Spleen (tissue), 11 donors: Measurements from ENCODE around the gene ASPDH. TPM values are rescaled to one million over a fixed set of nuclear protein-coding genes. Genes with fewer than 3 reads are reported as not detected.

Source experiments
- DNase-seq: peaks from one replicate; pipeline ENCODE4 v3.0.0-alpha.2; 2020
- H3K27ac ChIP-seq, 8 donors: fragments of 200-600 bp; sonication (generic) in 7 of 8; 1 replicate in 4 of 8; 2 replicates in 4 of 8; pipeline versions ENCODE4 v1.5.0 to v1.8.0; 2016 to 2021; ENCODE audit warnings: inconsistent platforms in 4 of 8, mild to moderate bottlenecking in 4 of 8, moderate library complexity in 1 of 8
- H3K27me3 ChIP-seq, 7 donors: fragments of 200-600 bp; sonication (generic) in 6 of 7; replicated peaks in 1 of 7; 1 replicate in 4 of 7; 2 replicates in 3 of 7; pipeline versions ENCODE4 v1.5.0 to v1.8.0; 2016 to 2021; ENCODE audit warnings: inconsistent platforms in 3 of 7, mild to moderate bottlenecking in 1 of 7
- H3K36me3 ChIP-seq, 6 donors: fragments of 200-600 bp; sonication (generic) in 5 of 6; 1 replicate in 4 of 6; 2 replicates in 2 of 6; pipeline versions ENCODE4 v1.5.0 to v1.8.0; 2016 to 2021; ENCODE audit warnings: inconsistent platforms in 2 of 6
- H3K4me1 ChIP-seq, 6 donors: fragments of 200-600 bp; sonication (generic) in 5 of 6; 1 replicate in 3 of 6; 2 replicates in 3 of 6; pipeline versions ENCODE4 v1.5.0 to v1.8.0; 2016 to 2021; ENCODE audit warnings: inconsistent platforms in 3 of 6
- H3K4me3 ChIP-seq, 8 donors: fragments of 200-600 bp; sonication (generic) in 7 of 8; 1 replicate in 4 of 8; 2 replicates in 4 of 8; pipeline versions ENCODE4 v1.5.0 to v1.8.0; 2016 to 2021; ENCODE audit warnings: inconsistent platforms in 4 of 8, mild to moderate bottlenecking in 4 of 8, moderate library complexity in 2 of 8
- H3K9me3 ChIP-seq, 8 donors: fragments of 200-600 bp; sonication (generic) in 7 of 8; 1 replicate in 4 of 8; 2 replicates in 4 of 8; pipeline versions ENCODE4 v1.5.0 to v1.8.0; 2016 to 2021; ENCODE audit warnings: inconsistent platforms in 4 of 8
- POLR2A ChIP-seq, 3 donors: fragments of 450-650 bp; IDR thresholded peaks; one replicate each; pipeline ENCODE4 v1.5.1; 2017; ENCODE audit warnings: antibody characterized with exemption in 3 of 3, mild to moderate bottlenecking in 1 of 3
- POLR2AphosphoS5 ChIP-seq, 3 donors: sonication (generic); formaldehyde crosslinking; IDR thresholded peaks; one replicate each; pipeline ENCODE4 v1.5.1; 2017; ENCODE audit warnings: antibody characterized with exemption in 3 of 3
- WGBS, 5 donors: extraction: QIAGEN DNeasy Blood & Tissue Kit in 3 of 5; methylation state at CpG; one replicate each; pipeline versions ENCODE4 v1.1.5 to v1.1.7; 2013 to 2018; 5-methylcytosine and 5-hydroxymethylcytosine counted together
- intact Hi-C: fragments of 100-400 bp; cut with DNase I; formaldehyde crosslinking; loops from one replicate; pipeline ENCODE4 v1.15.0; 2023; ENCODE audit warnings: low total_unique reads
- polyA plus RNA-seq, 3 donors: library from polyadenylated mRNA; stranded (reverse); fragments of 200-250 nt; gene quantifications; one replicate each; pipeline ENCODE4 v1.2.1, GENCODE V29; 2013
- total RNA-seq, 7 donors: library from RNA; depleted of rRNA in 3 of 7; stranded (reverse); fragments of >200 nt in 3 of 7; fragmentation: NEBNext Ultra II Directional in 4 of 7; extraction: Animal tissue kit (Norgen Biotek cat#: 25700) in 4 of 7; gene quantifications; one replicate each; pipeline versions ENCODE4 v1.1.0 to v1.2.1, GENCODE V29; 2016 to 2021
- TF ChIP-seq, protein P1 (sequence below), 11 experiments: fragments of 200-600 bp in 7 of 11; fragments of 450-650 bp in 4 of 11; sonication (generic) in 4 of 11; IDR thresholded peaks in 8 of 11; conservative IDR thresholded peaks in 3 of 11; 1 replicate in 7 of 11; 2 replicates in 4 of 11; pipeline versions ENCODE4 v1.4.0 to v1.8.0; 2016 to 2021; ENCODE audit warnings: antibody characterized with exemption in 11 of 11, inconsistent platforms in 4 of 11, mild to moderate bottlenecking in 1 of 11
- donor health status: healthy with polysubstance abuse.
- donor health status: DM: no; HTN: no; CAD: no; lungs with moderate emphysema.
- donor health status: DM: no; HTN: no; CAD: no.
- donor health status: Bipolar disorder and iron deficiency.
- donor health status: healthy.
- donor health status: DM: no; HTN: no; CAD: no.
- donor health status: DM: yes; HTN: yes; CAD: no.

The ASPDH gene
- total and polyA plus RNA-seq, 10 donors = not detected

DNA sequence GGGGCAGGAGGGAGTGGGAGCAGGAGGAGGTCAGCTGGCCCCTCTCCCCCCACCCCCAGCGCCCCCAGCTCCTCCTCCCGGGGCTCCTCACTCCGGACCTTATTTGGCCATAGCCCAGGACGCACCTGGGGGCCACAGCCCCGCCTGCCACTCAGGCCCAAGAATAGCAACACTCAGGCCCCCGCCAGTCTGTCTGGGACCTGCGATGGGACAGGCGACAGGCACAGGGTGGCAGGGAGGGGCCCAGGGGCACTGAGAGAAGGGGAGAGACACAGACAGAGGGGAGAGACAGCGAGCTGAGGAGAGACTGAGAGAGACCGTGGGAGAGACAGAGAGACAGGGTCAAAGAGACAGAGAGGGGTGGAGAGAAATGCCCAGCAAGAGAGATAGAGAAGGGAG is 13.0 kb downstream of the ASPDH start:
- peaks cover 0 to 5% (median under 1%) of the 10 kb centered on the region in 6 donors for H3K36me3 ChIP-seq
- DNase-seq = peak; percentile 61
- no peak overlapping the region for H3K27ac ChIP-seq
- WGBS, 5 donors = 64 to 77% (median 74%) methylated on average over 9 to 10 of the region's 10 CpGs
- TF ChIP-seq, protein P1, sequence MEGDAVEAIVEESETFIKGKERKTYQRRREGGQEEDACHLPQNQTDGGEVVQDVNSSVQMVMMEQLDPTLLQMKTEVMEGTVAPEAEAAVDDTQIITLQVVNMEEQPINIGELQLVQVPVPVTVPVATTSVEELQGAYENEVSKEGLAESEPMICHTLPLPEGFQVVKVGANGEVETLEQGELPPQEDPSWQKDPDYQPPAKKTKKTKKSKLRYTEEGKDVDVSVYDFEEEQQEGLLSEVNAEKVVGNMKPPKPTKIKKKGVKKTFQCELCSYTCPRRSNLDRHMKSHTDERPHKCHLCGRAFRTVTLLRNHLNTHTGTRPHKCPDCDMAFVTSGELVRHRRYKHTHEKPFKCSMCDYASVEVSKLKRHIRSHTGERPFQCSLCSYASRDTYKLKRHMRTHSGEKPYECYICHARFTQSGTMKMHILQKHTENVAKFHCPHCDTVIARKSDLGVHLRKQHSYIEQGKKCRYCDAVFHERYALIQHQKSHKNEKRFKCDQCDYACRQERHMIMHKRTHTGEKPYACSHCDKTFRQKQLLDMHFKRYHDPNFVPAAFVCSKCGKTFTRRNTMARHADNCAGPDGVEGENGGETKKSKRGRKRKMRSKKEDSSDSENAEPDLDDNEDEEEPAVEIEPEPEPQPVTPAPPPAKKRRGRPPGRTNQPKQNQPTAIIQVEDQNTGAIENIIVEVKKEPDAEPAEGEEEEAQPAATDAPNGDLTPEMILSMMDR (IDR thresholded peaks at IDR 0.05 in 8 of 11, conservative IDR thresholded peaks at IDR 0.05 in 3 of 11) = no peak
- TF ChIP-seq POLR2A (IDR thresholded peaks at IDR 0.05) (no peak), POLR2AphosphoS5 (IDR thresholded peaks at IDR 0.05) (no peak)
- H3K4me1 ChIP-seq = no peaks in the 10 kb centered on the region
- no peak overlapping the region for H3K4me3 ChIP-seq
- H3K27me3 ChIP-seq = no peaks in the 10 kb centered on the region
- intact Hi-C loops = no loop called here
- H3K9me3 ChIP-seq = no peaks in the 10 kb centered on the region

DNA sequence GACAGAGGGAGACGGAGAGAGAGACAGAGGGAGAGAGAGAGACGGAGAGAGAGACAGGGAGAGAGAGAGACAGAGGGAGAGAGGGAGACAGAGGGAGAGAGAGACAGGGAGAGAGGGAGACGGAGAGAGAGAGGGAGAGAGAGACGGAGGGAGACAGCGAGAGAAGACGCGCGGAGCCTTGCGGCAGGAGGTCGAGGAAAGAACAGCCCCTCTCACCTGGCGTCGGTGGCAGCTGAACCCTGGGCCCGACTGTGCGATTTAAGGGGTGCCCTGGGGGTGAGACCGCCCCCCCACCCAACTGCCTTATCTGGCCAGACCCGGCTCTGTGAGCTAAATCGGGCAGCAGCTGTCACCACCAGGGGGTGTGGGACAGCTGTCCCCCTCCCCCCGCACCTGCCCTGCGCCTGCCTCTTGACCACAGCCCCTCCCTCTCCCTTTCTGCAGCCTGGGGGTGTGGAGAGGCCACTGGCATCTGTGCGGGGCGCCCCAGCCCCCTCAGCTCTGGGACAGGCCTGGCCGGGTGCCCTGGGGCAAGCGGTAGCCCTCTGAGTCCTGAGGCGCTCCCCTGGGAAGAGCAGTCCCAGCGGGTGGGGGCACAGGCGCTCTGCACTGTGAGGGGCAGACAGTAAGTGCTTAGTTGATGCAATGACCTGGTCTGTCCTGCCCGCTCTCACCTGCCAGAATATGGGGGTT is 13.5 kb downstream of the ASPDH start:
- Histone ChIP-seq H3K36me3 (peaks cover 0 to 4% (median 0%) of the 10 kb centered on the region in 6 donors), H3K4me1 (no peaks in the 10 kb centered on the region), H3K27me3 (no peaks in the 10 kb centered on the region), H3K9me3 (no peaks in the 10 kb centered on the region), H3K27ac (no peak overlapping the region), H3K4me3 (no peak overlapping the region)
- intact Hi-C loops = no loop called here
- TF ChIP-seq POLR2A (IDR thresholded peaks at IDR 0.05) (no peak), POLR2AphosphoS5 (IDR thresholded peaks at IDR 0.05) (no peak)
- TF ChIP-seq, protein P1 (IDR thresholded peaks at IDR 0.05 in 8 of 11, conservative IDR thresholded peaks at IDR 0.05 in 3 of 11) = no peak
- peak; percentile 70 for DNase-seq
- 51 to 73% (median 64%) methylated on average over 20 to 27 of the region's 27 CpGs for WGBS, 5 donors

DNA sequence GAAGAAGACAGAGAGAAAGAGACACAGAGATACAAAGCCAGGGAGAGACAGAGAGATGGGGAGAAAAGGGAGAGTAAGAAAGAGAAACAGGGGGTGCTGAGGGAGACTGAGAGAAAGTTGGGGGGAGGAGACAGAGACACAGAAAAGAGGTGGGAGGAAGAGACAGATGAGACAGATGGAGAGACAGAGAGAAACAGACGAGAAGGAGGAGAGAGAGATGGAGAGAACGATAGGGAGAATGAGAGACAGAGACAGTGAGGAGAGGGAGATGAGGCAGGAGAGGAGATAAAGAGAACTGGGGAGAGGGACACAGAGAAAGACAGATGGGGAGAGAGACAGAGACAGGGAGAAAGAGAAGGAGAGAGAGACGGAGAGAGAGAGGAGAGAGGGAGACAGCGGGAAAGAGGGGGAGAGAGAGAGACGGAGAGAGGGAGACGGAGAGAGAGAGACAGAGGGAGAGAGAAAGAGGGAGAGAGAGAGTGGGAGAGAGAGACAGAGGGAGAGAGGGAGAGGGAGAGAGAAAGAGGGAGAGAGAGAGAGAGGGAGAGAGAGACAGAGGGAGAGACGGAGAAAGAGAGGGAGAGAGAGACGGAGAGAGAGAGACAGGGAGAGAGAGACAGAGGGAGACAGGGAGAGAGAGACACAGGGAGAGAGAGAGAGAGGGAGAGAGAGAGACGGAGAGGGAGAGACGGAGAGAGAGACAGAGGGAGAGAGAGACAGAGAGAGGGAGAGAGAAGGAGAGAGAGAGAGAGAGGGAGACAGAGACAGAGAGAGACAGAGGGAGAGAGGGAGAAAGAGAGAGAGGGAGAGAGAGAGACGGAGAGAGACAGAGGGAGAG is 15.3 kb downstream of the ASPDH start:
- intact Hi-C loops = no loop called here
- H3K9me3 ChIP-seq = no peaks in the 10 kb centered on the region
- peaks cover 0 to 4% (median 0%) of the 10 kb centered on the region in 6 donors for H3K36me3 ChIP-seq
- DNase-seq = no peak
- H3K27ac ChIP-seq = no peak overlapping the region
- H3K27me3 ChIP-seq = no peaks in the 10 kb centered on the region
- 77 to 90% (median 87%) methylated on average over 11 of the region's 11 CpGs for WGBS, 5 donors
- TF ChIP-seq POLR2AphosphoS5 (IDR thresholded peaks at IDR 0.05) (no peak), POLR2A (IDR thresholded peaks at IDR 0.05) (no peak)
- TF ChIP-seq, protein P1 (IDR thresholded peaks at IDR 0.05 in 8 of 11, conservative IDR thresholded peaks at IDR 0.05 in 3 of 11) = no peak
- H3K4me3 ChIP-seq = no peak overlapping the region
- no peaks in the 10 kb centered on the region for H3K4me1 ChIP-seq

DNA sequence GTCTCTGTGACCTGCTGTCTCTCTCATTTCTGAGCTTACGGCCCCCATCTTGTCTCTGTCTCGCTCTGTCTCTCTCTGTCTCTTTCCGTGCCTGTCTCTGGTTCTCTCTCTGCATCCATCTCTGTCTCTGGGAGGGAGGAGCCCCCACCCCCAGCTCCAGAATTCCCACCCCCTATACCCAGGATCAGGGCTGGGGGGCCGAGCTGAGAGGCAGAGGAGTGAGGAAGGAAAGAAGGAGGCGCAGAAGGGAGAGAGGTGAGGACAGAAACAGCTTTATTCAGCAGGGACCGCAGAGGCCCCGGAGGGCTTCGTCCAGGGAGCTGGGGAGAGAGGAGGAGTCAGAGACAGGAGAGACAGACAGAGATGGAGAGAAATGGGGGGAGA is 16.7 kb downstream of the ASPDH start:
- TF ChIP-seq, protein P1 (IDR thresholded peaks at IDR 0.05 in 8 of 11, conservative IDR thresholded peaks at IDR 0.05 in 3 of 11) = no peak
- TF ChIP-seq POLR2A (IDR thresholded peaks at IDR 0.05) (no peak), POLR2AphosphoS5 (IDR thresholded peaks at IDR 0.05) (no peak)
- no peak overlapping the region for H3K4me3 ChIP-seq
- H3K27me3 ChIP-seq = no peaks in the 10 kb centered on the region
- peak; percentile 33 for DNase-seq
- no peak overlapping the region for H3K27ac ChIP-seq
- no peaks in the 10 kb centered on the region for H3K9me3 ChIP-seq
- intact Hi-C loops = no loop called here
- WGBS, 5 donors = 70 to 85% (median 83%) methylated on average over 8 of the region's 8 CpGs
- peaks cover 0 to 4% (median 2%) of the 10 kb centered on the region in 6 donors for H3K4me1 ChIP-seq
- peaks cover 0 to 4% (median 0%) of the 10 kb centered on the region in 6 donors for H3K36me3 ChIP-seq
